ENCODE data around the gene CABYR. TPM values are rescaled to one million over a fixed set of nuclear protein-coding genes. Genes with fewer than 3 reads are reported as not detected.

Gene CABYR
- polyA plus RNA-seq, 2 donors: 0.67 to 0.92 TPM

Other genes starting within 250 kb of the CABYR start
- gene TTC39C, start 124.3 kb upstream of the CABYR start, polyA plus RNA-seq: 10 to 100 TPM in 1 of 2 donors, 1 to 10 TPM in 1; 8.5 to 11.2 TPM